Inferior parietal cortex (tissue), 1 donor: ENCODE measurements around the gene TXNRD2.

Experiments
- DNase-seq: peaks from one replicate; pipeline ENCODE4 v3.0.0-alpha.2; 2016; ENCODE audit errors: extremely low spot score

The TXNRD2 gene

DNA sequence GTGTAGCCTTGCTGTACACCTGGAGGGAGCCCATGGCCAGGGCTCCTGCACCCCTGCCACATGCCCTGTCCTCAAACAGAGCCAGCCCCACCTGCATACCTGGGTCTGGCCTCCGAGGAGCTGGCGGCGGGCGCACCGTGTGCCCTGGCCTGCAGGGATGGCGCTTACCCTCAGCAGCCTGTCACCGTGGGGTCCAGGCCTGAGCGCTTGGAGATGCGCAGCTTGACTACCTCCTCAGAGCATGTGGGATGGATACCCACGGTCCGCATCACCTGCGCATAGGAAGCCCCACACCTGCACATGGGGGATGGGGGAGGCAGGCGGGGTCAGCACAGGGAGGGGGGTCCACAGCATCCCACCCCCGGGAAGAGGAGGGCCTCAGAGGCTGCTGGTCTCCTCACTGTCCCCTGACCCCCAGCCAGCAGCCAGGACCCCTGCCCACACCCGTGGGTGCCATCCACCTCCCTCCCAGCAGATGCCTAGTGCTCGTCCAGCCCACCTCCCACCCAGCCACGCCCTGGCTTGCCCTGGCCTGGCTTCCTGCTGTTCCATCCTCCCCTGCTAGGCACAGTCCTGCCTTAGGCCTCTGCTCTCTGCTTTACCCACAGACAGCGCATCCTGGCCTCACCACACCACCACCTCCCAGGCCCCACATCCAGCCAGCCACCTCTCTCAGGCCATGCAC is 64.5 kb downstream of the TXNRD2 start:
- DNase-seq: no peak

- no peak for DNase-seq
These were observed 65.2 kb downstream of the TXNRD2 start for GRCh38 chr22:19876314-19876940.

GRCh38 chr22:19875531-19876313 is 65.9 kb downstream of the TXNRD2 start:
- DNase-seq: no peak

DNA sequence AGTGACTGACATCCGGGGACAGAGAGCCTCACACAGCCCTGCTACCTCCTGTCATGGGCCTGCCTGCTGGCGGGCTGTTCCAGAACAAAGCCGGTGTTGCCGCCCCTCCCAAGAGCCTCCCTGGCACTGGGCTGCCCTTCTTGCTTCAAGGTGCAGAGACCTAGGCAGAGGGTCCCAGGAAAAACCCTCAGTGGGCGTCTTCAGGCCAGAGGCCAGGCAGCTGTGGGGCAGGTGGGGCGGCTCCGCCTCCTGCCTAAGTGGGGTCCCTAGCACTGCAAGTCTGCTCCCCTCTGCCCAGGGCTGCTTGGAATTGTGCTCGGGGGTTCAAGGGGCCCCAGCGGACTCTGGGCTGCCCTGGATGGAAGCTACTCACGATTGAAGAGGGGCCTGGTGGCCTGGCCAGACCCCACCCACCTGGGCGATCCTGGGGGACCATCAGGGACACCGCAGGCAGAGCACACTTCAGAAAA is 66.5 kb downstream of the TXNRD2 start:
- no peak for DNase-seq

DNA sequence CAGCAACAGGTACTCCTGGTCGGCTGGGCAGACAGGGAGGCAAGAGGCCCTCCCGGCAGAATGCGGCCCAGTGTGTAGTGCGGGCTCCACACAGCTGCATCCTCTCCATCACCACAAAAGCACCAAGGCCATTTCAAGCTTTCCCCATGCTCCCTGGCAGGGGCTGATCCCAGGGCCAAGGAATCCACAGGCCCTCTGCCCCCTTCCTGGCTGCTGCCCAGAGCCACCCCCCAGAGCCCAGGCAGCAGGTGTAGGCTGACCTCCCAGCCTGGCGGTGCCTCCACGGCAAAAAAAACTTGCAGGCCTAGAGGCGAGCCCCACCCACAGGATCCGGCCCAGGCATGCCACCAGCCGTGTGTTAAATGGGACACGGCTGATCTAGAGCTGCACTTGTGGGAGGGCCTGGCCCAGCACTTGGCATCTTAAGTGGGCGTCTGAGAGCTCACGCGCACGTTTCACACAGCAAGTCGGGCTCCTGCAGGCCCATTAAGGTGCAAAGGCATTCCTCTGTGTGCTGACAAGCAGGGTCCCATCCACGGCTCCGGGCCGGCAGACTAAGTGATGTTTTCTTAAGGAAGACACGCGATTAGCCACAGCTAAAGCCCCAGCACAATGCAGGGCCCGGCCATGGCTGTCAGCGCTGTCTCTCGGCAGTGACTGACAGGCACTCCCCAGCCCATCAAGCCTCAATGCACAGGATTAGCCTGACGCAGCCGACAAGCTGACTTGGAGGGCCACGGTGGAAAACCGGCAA is 67.1 kb downstream of the TXNRD2 start:
- no peak for DNase-seq

DNA sequence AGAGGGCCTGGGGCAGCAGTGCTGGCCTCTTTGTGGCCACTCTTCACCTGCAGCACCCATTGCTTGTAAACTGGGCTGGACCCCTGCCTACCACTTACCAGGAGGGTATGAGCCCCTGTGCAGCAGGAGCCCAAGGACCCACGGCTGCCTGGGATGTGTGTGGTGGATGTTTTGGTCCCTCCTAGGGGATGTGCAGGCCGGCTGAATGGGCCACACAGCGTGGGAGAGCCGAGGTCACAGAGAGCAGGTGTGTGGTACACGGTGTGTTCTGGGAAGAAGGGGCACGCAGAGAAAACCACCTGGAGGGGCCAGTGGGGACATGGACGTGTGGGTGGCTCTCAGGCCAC is 67.7 kb downstream of the TXNRD2 start:
- DNase-seq: no peak

GRCh38 chr22:19873138-19873959 is 68.3 kb downstream of the TXNRD2 start:
- no peak for DNase-seq

DNA sequence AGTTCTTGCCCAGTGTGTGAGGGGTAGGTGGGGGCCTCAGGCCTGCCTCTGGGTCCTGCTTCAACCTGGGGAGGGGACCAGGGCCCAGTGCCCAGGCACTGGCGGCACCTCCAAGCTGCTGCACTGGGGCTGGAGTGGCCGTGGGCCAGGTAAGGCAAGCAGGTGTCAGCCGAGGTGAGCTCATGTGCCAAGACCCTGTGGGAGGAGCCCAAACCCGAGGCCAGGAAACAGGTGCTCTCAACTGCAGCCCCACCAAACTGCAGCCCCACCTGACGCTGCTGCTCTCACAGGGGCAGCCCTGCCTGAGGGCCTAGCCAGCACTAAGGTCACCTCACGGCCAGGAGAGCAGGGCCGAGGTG is 68.9 kb downstream of the TXNRD2 start:
- DNase-seq: no peak

DNA sequence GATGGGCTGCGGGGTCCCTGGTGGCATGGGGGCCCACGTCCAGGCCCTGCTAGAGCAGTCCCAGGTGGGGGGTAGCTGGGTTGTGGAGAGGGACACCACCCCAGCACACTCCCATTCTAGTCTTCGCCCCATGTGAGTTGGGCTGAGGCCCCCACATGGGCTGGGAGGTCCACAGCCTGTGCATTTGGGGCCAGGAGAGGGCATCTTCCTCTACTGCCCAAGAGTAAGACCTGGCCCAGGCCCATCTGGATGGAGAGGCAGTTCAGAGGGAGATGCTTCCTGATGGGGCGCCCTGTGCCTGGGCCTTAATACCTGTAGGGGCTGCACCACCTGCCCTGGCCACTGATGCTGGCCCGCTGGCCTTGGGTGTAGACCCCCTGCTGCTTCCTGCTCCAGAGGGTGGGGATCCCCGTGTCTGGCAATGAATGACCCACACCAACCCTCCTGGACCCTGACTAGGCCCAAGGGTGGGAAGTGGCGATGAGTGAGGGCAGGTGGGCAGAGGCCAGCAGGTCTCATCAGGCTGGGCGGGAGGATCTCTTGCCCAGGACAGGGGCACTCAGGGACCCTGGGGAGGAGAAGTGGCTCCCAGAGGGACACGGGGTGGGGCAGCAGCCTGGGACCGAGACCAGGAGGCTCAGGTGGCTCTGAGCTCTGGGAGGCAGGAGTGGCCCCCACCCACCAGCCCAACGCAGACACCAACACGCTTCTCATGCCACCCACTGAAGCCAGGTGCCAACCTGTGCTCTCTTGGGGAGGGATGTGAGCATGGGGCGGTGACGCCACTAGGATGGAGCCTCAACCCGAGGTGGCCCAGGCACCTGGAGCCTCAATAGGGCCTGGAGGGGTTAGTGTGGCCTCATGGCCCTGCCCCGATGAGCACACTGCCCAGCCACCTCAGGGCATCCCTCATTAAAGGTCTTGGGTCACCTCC is 69.5 kb downstream of the TXNRD2 start:
- no peak for DNase-seq

DNA sequence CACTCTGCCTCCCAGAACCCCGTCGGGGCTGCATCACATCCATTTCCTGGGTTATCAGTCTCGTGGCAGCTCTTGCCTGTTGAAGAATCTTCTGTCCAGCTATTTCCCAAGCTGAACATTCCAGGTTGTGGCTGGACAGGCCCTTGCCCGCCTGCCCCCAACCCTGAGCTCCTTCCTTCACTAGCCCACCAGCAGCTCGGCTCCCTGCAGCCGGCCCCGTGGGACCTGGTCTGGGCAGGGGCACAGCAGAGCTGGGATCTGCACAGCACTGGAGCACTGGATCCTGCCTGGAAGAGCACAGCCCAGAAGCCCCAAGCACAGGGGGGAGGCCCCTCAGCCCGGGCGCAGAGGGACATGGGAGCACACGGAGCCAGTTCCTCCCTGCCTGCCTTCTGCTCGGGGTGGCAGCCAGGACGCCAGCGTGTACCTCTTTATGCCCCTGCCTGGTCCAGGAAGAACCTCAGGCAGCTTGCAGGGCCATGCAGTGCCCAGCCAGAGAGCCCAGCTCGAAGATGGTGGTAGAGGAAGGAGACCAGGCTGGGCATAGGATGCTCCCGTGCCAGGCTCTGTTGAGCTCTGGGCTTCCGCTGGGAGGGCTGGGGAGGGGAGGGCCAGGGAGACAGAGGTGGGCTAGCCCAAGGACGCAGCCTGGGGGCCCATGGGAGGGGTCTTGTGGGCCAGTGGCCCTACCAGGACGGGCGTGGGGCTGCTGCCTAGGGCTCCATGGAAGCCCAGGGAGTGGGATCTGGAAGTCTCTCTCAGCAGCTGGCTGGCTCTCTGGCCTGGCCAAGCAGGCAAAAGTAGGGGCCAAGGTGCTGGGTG is 70.4 kb downstream of the TXNRD2 start:
- no peak for DNase-seq

- DNase-seq: no peak
These were observed 71.2 kb downstream of the TXNRD2 start for GRCh38 chr22:19870153-19871022.

- no peak for DNase-seq
These were observed 72.0 kb downstream of the TXNRD2 start for GRCh38 chr22:19869497-19870152.

DNA sequence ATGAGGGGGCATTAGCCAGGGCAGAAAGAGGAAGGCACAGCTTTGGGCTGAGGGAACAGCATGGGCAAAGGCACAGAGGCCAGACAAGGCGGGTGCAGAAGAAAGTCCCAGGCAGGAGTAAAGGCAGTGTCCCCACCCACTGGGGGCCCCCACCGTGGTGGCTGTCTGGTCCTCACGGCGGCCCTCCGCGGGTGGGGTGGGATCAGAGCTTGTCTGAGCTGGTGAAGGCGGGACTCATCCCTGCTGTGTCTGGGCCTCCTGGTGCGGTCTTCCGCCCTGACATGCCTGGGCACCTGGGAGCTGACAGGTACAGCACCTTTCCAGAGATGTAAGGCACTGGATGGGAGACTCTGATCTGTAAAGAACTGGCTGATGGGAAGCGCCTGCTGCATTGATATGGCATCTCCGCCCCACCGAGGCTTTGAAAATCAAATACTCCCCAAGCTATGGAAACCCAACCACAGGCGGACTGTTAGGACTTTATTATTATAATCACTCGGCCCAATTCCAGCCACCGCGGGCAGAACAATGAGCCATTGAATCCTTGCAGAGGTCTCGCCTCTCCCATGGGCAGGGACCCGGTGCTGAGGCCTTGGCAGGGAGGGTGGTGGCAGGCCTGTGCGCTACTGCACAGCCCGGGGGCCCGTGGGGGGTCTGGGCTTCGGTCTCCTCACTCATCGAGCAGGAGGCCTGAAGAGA is 72.7 kb downstream of the TXNRD2 start:
- DNase-seq: peak; percentile 34

DNA sequence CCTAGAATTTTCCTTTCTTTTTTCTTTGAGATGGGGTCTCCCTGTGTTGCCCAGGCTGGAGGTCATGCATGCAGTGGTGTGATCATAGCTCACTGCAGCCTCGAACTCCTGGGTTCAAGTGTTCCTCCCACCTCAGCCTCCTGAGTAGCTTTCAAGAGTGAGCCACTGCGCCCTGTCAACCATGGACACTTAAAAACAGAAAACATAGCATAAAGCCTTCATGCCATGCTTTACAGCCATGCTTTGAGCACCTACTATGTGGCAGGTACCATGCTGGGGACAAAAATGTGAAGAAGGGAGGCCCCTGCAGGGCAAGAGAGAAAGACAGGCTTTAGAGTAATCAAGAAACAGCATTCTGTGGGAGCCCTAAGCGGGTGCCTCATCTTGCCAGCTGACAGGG is 73.3 kb downstream of the TXNRD2 start:
- no peak for DNase-seq

DNA sequence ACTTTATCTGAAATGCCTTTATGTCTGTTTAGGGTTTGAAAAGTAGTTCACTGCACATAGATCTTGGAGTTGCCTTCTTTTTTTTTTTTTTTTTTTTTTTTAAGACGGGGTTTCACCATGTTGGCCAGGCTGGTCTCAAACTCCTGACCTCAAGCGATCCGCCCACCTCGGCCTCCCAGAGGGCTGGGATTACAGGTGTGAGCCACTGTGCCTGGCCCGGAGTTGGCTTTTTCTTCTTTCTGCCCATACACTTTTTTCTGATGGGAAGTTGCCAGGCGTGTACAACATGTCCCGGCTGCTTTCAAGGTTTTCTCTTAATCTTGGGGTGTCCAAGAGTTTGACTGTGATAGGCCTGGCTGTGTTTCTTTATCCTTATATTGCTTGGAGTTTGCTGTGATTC is 74.0 kb downstream of the TXNRD2 start:
- no peak for DNase-seq

GRCh38 chr22:19866665-19867009 is 75.0 kb downstream of the TXNRD2 start:
- DNase-seq: no peak

DNA sequence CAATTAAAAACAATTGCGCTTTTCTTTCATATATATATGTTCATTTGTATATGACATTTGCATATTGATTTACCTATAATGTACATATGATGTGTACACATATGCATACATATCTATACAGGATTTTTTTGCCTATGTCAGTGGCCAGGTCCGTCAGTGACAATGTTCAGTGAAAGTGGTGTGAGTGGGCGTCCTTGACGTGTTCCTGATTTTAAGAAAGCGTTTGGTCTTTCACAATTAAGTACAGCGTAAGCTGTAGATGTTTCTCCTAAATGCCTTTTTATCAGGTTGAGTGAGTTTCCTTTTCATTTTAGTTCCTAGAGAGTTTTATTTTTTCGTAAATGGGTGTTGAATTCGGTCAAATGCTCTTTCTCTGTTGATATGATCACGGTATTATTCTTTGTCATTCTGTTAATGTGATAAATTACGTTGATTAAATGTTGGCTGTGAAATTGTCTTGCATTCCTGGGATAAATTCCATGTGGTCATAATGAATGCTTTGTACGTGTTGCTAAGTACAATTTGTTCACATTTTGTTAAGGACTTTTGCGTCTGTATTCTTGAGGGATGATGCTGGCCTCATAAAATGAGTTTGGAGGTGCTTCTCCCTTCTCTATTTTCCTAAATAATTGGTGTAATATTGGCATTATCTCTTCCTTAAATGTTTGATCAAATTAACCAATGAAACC is 76.3 kb downstream of the TXNRD2 start:
- no peak for DNase-seq
